Peyer's patch (tissue), 4 donors: ENCODE results near the gene RREB1. TPM values are rescaled to one million over a fixed set of nuclear protein-coding genes. Genes with fewer than 3 reads are reported as not detected.

Source experiments
- DNase-seq, 3 donors: peaks; one replicate each; pipeline ENCODE4 v3.0.0-alpha.2; 2017 to 2019
- H3K27ac ChIP-seq, 4 donors: fragments of 200-600 bp; sonication (generic); one replicate each; pipeline ENCODE4 v1.5.1; 2016 to 2019
- H3K27me3 ChIP-seq, 2 donors: fragments of 200-600 bp; sonication (generic); one replicate each; pipeline ENCODE4 v1.5.1; 2019
- H3K36me3 ChIP-seq, 3 donors: fragments of 200-600 bp; sonication (generic); one replicate each; pipeline ENCODE4 v1.5.1; 2016 to 2019
- H3K4me1 ChIP-seq, 4 donors: fragments of 200-600 bp; sonication (generic); one replicate each; pipeline ENCODE4 v1.5.1; 2016 to 2019
- H3K4me3 ChIP-seq, 4 donors: fragments of 200-600 bp; sonication (generic); 1 replicate in 3 of 4; 2 replicates in 1 of 4; pipeline ENCODE4 v1.5.1; 2016 to 2019; ENCODE audit warnings: mild to moderate bottlenecking in 1 of 4
- H3K9me3 ChIP-seq, 4 donors: fragments of 200-600 bp; sonication (generic); one replicate each; pipeline ENCODE4 v1.5.1; 2016 to 2019; ENCODE audit warnings: mild to moderate bottlenecking in 1 of 4
- CTCF ChIP-seq, 6 experiments: fragments of 450-650 bp in 4 of 6; fragments of 200-600 bp in 2 of 6; sonication (generic) in 1 of 6; IDR thresholded peaks; one replicate each; pipeline ENCODE4 v1.5.1; 2017 to 2019; ENCODE audit warnings: antibody characterized with exemption in 6 of 6, mild to moderate bottlenecking in 3 of 6, moderate library complexity in 1 of 6
- POLR2A ChIP-seq, 2 donors: fragments of 450-650 bp; IDR thresholded peaks; one replicate each; pipeline ENCODE4 v1.5.1; 2017; ENCODE audit warnings: antibody characterized with exemption in 2 of 2, mild to moderate bottlenecking in 2 of 2, moderate library complexity in 2 of 2
- small RNA-seq, 2 donors: library from RNA; depleted of rRNA; stranded (forward); fragments of <200 nt; gene quantifications; one replicate each; pipeline ENCODE3, GENCODE V24; 2016
- total RNA-seq, 4 donors: library from RNA; depleted of rRNA; stranded (reverse); fragments of >200 nt; gene quantifications; one replicate each; pipeline ENCODE4 v1.1.0, GENCODE V29; 2016

Gene RREB1
- total RNA-seq, 4 donors from 2014 or later: 65.0 to 118 (median 113) TPM

DNA sequence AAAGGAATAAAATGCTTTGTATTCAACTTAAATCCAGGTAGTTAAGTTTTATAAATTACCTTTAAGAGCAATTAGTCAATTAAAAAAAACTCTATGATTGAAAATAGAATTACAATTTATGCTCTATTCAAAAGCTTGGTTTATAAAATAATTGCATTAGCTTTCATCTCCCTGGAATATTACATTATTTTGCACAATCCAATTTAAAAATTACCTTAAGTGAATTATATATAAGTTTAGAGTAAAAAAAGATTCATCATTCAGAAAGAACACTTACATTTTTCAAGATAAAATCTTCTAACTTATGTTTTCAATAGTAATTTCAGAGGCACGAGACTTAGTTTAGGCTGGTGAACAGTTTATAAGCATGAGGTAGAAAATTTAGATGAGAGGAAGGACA lies 190.4 kb downstream of the RREB1 start:
- Histone ChIP-seq H3K27ac (no peak overlapping the region), H3K36me3 (peaks cover 0 to 98% (median 0%) of the 10 kb centered on the region in 3 donors), H3K9me3 (no peaks in the 10 kb centered on the region), H3K27me3 (no peaks in the 10 kb centered on the region), H3K4me3 (no peak overlapping the region), H3K4me1 (no peaks in the 10 kb centered on the region)
- TF ChIP-seq CTCF (IDR thresholded peaks at IDR 0.05) (no peak), POLR2A (IDR thresholded peaks at IDR 0.05) (no peak)
- DNase-seq: no peak

GRCh38 chr6:7300926-7301325 lies 193.2 kb downstream of the RREB1 start:
- TF ChIP-seq POLR2A (IDR thresholded peaks at IDR 0.05) (no peak), CTCF (IDR thresholded peaks at IDR 0.05) (no peak)

More at GRCh38 chr6:7300926-7301325, 193.2 kb downstream of the RREB1 start:
- Histone ChIP-seq H3K27me3 (no peaks in the 10 kb centered on the region), H3K4me3 (no peak overlapping the region), H3K27ac (no peak overlapping the region), H3K9me3 (no peaks in the 10 kb centered on the region), H3K36me3 (peaks cover 0 to 94% (median 0%) of the 10 kb centered on the region in 3 donors), H3K4me1 (no peaks in the 10 kb centered on the region)
- DNase-seq: no peak

Small RNA genes within 50 kb of the gene (small RNA-seq; reads per million reads assigned to genes)
- 0 reads per million in 2 donors for gene RF00019

Other genes starting within 250 kb of the RREB1 start
- 10 to 100 TPM; 26.6 to 65.7 (median 36.8) TPM for gene SSR1, start 205.2 kb downstream of the RREB1 start, total RNA-seq